ENCODE measurements around the gene S1PR5.
"Not testable (repeated sequence)": the region's sequence is repeated elsewhere in the genome, so short reads cannot be mapped to it uniquely, and the experiment has no call there.

Gene S1PR5

DNA sequence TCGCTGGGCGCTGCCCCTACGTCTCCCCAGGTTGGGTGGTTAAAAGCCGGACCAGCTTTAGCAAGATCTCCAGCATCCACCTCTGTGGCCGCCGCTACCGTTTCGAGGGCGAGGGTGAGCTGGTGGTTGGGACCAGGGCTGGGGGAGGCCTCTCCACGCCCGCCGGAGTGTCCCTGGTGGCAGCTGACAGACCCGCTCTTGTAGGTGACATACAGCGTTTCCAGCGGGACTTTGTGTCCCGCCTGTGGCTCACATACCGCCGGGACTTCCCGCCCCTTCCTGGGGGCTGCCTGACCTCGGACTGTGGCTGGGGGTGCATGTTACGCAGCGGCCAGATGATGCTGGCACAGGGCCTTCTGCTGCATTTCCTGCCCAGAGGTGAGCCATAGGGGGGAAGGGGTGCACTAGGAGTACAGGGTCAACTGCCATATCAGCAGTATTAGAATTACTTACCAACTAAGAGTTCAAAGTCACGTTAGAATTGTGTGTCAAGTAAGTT lies 27.6 kb upstream of the S1PR5 start:
- no peak for DNase-seq (ENCODE audit: low spot score)

- no peak for DNase-seq (ENCODE audit: low spot score)
Measured at GRCh38 chr19:10544242-10544752, 27.1 kb upstream of the S1PR5 start.

DNA sequence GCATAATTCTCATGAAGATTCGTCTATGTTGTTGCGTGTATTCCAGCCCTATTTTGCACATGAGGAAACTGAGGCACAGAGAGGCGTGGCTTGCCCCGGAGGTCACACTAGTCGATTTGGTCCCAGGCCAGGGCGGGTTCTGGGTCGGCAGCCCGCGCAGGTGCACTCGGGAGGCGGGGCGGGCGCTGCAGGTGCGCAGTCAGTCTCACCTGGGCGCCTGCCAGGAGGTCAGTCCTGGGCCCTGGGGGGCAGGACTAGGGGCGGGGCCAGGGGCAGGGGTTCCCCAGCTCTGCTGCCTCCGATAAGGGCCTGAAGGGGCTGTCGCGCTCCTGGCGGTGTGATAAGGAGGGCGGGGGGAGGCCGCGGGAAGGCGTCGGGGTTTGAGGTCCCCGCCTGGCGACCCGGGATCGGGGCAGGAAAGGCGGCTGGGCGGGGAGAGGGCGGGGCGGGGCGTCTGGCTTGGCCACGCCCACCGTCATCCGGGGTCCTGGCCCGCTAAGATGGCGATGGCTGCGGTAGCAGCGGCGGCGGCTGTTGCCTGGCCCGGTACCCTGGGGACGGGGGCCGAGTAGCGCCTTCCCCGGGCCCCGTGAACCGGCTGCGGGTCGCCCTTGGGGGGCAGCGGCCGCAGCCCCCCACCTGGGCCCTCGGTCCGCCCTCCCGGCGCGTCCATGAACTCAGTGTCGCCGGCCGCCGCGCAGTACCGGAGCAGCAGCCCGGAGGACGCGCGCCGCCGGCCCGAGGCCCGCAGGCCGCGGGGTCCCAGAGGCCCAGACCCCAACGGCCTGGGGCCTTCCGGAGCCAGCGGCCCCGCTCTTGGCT lies 26.4 kb upstream of the S1PR5 start, which contains the start of gene ATG4D:
Gene ATG4D (plus strand): TSS at position 485 of the 822 bp plus-strand sequence. CDS start 187 bp downstream, at position 672.
- DNase-seq (ENCODE audit: low spot score): peak; percentile 87

DNA sequence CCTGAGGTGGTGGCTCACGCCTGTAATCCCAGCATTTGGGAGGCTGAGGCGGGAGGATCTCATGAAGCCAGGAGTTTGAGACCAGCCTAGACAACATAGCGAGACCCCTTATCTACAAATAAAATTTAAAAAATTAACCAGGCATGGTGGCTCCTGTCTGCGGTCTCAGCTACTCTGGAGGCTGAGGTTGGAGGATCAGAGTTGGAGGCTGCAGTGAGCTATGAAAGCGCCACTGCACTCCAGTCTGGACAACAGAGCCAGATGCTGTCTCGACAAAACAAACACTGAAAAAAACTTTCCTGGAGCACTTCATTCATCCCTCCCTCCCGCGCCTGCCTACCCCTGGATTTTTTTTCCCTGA lies 25.8 kb upstream of the S1PR5 start:
- no peak for DNase-seq (ENCODE audit: low spot score)

- DNase-seq (ENCODE audit: low spot score): not testable (repeated sequence)
Measured at GRCh38 chr19:10539016-10539415, 21.8 kb upstream of the S1PR5 start.

- DNase-seq (ENCODE audit: low spot score): no peak
Measured at GRCh38 chr19:10538204-10538983, 21.1 kb upstream of the S1PR5 start.

GRCh38 chr19:10537668-10538067 lies 20.4 kb upstream of the S1PR5 start:
- no peak for DNase-seq (ENCODE audit: low spot score)

DNA sequence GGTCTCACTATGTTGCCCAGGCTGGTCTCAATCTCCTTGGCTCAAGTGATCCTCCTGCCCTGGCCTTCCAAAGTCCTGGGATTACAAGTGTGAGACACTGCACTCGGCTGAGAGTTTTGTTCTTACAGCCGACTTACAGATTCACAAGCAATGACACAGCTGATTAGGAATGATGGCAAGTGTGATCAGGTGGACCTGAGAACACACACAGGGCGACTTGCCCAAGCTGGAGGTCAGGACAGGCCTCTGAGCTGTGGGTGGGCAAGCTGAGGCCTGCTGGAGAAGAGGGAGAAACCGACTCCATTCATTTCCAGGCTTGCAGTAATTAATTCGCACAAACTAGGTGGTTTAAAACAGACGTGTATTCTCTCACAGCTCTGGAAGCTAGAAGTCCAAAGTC lies 18.4 kb upstream of the S1PR5 start:
- no peak for DNase-seq (ENCODE audit: low spot score)

GRCh38 chr19:10533646-10534386 lies 16.6 kb upstream of the S1PR5 start:
- no peak for DNase-seq (ENCODE audit: low spot score)

- DNase-seq (ENCODE audit: low spot score): no peak
Measured at GRCh38 chr19:10532457-10532856, 15.2 kb upstream of the S1PR5 start.

DNA sequence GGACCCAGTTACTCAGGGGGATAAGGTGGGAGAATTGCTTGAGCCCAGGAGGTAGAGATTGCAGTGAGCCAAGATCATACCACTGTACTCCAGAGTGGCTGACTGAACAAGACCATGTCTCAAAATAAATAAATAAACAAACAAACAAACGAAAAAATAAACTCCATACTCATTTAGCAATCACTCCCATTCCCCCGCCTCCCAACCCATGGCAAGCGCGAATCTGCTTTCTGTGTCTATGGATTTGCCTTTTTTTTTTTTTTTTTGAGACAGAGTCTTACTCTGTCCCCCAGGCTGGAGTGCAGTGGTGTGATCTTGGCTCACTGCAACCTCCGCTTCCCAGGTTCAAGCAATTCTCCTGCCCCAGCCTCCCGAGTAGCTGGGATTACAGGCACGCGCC lies 9.6 kb upstream of the S1PR5 start:
- not testable (repeated sequence) for DNase-seq (ENCODE audit: low spot score)

GRCh38 chr19:10525636-10526035 lies 8.4 kb upstream of the S1PR5 start:
- DNase-seq (ENCODE audit: low spot score): no peak

DNA sequence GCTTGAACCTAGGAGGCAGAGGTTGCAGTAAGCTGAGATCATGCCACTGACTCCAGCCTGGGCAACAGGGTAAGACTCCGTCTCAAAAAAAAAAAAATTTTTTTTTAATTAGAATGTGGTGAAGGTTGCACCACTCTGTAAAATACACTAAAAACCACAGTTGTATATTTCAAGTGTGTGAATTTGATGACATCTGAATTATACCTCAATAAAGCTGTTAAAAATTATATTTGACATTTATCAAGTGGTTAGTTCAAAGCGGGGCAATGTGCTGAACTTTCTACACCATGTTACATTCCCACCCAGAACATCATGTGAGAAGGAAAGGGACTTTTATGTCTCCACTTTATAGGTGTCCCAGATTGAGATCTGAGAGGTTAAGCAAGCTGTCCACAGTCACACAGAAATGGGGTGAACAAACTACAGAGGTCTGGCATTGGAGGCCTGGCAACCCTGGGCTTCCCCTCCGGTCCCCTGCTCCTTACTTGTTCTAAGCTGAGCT lies 5.9 kb upstream of the S1PR5 start:
- DNase-seq (ENCODE audit: low spot score): no peak

- no peak for DNase-seq (ENCODE audit: low spot score)
Measured at GRCh38 chr19:10521461-10522171, 4.4 kb upstream of the S1PR5 start.

DNA sequence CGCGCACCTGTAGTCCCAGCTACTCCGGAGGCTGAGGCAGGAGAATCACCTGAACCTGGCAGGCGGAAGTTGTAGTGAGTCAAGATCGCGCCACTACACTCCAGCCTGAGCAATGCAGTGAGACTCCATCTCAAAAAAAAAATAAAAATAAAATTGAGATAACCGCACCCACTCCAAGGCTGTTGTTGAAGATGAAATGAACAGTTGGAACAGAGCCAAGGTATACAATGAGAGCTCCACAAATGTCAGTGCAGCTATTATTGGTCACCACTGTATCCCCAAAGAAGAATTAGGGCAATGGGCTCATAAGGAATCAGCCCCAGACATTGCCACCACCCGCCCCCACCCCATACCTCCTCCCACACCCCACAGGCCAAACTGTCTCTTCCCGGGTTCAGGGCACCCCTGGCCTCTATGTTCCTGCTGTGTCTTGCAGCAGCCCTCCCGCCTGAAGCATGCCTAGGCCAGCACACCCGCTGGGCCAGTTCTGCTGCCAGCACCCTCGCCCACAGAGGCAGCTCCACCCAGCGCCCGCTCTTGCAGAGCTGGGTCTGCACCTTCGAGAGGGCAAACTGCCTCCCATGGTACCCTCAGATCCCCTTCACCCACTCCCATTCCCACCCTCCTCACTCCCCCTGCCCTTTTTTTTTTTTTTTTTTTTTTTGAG lies 3.5 kb upstream of the S1PR5 start:
- no peak for DNase-seq (ENCODE audit: low spot score)

DNA sequence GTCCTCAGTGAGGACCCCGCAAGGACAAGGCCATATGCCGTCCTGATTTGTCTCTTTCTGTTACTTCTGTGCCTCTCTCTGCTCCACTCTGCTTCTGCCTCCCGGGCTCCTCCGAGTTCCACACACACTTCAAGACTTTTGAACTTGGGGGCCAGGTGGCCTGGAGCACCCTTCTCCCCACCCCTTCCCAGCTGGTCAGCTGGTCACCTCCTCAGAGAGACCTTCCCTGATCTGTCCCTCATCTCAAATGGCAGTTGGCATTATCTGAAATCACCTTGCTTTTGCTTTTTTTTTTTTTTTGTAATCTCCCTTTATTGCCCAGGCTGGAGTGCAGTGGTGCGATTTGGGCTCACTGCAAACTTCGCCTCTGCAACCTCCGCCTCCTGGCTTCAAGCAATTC lies 2.2 kb upstream of the S1PR5 start:
- no peak for DNase-seq (ENCODE audit: low spot score)

DNA sequence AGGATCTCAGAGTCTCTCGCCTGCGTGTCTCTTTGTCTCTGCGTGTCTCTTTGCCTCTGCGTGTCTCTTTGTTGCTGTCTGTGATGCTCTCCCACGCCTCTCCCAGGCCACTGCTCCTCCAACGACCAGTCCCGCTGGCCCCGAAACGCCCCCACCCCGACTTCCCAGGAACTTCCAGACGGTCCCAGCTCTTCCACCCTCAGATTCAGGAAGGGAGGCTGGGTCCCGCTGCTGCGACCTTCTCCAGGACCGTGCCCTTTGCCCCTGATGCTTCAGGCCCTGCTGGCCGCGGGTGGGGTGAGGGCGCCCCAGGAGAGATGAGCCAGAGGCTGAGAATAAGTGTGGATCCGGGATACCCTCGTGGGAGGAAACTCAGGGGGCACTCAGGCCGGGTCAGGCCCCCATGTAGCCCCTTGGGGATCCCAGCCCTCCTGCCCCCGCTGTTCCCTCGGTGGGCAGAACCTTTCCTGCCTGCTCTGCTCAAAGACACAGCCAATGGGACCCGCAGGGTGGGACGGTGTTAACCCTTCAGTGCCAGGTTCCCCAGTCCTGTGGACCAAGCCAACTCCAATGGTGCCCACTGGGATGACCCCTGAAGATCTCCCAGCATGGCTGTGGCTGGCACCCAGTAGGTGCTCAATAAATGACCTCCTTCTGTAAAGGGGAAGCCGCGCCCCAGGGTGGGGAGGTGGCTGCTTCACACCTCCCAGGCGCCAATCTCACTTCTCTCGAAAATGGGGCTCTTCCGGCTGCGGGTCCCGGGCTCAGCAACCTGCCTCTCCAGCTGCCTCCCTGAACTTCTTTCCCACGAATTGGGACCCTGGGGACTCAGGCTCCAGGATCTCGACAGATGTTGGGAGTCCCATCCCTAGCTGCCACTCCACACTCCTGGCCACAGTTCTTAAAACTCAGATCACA lies 1.5 kb upstream of the S1PR5 start:
- no peak for DNase-seq (ENCODE audit: low spot score)

DNA sequence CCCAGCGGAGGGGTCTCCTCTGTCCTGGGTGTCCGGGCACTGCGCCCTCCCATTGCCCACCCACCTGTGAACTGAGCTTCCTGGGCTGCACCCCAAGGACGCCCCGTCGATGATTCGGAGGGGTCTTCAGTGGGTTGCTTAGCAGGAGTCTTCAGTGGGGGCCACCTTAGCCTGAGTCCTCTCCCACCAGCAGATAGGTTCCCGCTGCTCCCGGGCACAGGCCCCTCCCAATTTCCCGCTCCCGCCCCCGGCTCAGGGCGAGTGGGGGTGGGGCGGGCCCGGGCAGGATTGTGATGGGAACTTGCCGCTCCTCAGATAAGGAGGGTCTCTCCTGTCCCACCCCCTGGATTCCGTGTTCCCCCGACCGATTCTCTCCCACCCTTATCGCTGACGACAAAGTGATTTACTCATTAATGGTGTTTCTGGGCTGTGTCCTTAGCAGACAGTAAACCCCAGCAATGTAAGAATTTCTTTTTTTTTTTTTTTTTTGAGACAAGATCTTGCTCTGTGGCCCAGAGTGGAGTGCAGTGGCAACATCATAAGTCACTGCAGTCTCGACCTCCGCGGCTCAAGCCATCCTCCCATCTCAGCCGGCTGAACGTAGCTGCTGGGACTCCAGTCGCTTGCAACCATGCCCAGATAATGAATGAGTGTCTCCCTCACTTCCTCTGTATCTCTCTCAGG lies 655 bp upstream of the S1PR5 start:
- DNase-seq (ENCODE audit: low spot score): peak; percentile 39

DNA sequence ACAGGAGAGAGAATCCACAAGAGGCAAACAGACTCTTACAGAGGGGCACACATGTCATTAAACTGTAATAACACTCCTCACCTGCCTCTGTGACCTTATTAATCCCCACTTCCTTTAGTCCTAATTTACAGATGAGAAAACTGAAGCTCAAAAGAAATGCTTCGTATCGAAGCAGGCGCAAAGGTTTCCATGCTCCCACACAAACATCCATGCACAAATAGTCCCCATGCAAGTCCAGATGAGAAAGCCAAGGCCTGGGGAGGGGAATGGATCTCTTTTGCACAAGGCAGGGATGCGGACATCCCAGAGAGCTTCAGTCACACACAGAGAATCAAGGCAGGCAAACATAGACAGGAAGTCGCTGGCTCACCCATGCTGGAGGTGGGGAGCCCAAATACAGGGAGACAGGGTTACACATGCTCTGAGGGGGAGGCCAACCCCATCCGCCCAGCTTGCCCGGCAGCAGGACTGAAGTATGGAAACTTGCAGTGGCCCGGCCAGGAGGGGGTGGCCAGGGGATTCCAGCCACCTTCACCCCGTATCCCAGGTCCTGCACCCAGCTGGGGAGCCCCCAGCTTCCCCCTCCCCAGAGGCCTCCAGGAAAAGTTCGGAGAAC lies 468 bp downstream of the S1PR5 start:
- no peak for DNase-seq (ENCODE audit: low spot score)

Data from SW480 (cell line).